SIG-M5 treated with dmso at 0.1 percent for 504 hours (cell line): ENCODE data around the gene OOSP4B.
"Not testable (repeated sequence)": the region's sequence is repeated elsewhere in the genome, so short reads cannot be mapped to it uniquely, and the experiment has no call there.

ENCODE experiments used
- DNase-seq: peaks from one replicate; lab custom pipeline; 2025; ENCODE audit not compliant: unreplicated experiment; lab: John Stamatoyannopoulos, UW

Gene OOSP4B

DNA sequence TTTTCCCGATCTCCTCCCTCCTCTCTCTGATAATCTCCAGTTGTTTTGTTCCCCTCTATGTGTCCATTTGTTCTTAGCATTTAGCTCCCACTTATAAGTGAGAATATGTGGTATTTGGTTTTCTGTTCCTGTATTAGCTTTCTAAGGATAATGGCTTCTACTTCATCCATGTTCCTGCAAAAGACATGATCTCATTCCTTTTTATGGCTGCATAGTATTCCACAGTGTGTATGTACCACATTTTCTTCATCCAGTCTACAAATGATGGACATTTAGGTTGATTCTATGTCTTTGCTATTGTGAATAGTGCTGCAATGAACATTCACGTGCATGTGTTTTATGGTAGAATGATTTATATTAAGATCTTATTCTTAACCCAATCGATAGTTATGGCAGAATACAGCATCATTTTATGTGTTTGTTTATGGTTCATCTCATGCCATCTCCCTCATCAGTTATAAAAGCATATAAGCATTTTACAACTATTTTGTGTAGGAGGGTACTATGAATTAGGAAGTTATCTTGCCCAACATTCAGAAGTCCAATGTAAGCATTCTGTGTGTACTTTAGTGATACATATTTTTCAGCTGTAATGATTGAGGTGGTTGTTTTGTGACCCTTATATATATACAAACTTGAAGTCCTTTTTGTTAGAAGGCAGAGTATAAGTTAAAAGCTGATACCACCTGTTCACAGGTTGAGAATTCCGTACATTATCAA is 42.7 kb downstream of the OOSP4B start:
- no peak for DNase-seq

DNA sequence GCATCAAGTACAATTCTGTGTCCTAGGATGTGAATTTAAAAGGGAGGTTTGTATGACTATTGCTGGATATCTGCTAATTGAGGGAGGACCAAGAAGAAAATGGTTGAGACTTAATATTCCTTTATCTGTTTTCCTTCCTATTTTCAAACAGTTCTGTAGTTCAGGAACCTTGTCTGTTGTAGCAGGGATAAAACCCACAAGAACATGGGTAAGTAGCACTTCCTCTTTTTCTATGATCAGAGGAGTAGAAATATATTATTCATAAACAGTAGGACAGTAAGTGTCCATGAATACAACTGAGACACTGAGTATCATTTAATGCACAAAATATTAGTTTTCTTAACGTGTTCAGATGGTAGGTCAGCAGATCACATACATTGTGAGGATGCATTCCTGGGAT is 47.1 kb downstream of the OOSP4B start:
- DNase-seq: peak; percentile 72

DNA sequence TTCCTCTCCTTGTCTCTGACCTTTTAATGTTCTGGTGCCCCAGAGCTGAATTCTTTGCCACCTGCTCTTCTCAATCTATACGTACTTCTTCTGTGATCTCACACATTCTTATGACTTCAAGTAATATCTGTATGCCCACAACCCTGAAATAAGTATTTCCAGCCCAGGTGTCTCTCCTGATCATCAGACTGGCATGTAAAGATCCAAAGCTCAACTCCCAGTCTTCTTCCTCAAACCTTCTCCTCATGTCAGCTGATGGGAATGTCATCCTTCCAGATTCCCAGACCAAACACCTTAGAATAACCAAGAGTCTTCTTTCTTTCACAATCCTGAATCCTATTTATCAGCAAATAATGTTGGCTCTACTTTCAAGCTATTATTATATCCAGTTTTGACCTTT is 48.8 kb downstream of the OOSP4B start:
- DNase-seq: no peak

DNA sequence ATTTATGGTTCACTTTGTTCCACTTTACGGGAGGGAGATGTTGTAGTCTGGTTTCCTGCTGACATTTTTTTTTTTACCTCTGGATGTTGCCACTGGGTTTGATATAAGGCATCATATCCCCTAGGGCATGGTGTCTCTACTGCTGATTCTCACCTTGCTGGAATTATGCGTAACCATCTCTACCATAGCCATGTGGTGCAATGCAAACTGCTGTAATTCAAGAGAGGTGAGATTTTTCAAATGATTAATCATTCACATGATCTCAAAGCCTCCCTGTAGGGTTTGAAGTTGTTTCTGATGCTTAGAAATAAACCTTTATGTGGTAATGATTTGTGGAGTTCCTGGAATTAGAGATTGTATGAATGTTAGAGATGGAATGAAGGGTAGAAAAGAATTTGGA is 52.5 kb downstream of the OOSP4B start:
- DNase-seq: no peak

DNA sequence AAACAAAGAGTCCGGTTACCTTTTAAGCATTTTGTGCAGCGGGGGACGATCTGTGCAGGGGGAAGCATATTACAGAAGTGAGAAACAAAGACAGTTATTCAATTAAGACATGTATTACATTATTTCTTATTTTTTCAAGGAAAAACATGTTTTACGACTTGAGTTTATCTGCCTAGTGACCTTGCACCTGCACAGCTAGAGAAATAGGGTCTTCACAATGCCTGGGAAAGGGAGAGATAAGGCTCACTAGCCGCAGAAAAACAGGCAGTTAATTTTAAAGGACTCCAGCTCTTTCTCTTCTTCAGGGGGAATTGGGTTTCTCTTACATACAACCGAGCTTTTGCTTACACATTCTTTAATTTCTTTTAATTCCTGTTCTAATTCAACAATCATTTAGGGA is 54.7 kb downstream of the OOSP4B start:
- not testable (repeated sequence) for DNase-seq

DNA sequence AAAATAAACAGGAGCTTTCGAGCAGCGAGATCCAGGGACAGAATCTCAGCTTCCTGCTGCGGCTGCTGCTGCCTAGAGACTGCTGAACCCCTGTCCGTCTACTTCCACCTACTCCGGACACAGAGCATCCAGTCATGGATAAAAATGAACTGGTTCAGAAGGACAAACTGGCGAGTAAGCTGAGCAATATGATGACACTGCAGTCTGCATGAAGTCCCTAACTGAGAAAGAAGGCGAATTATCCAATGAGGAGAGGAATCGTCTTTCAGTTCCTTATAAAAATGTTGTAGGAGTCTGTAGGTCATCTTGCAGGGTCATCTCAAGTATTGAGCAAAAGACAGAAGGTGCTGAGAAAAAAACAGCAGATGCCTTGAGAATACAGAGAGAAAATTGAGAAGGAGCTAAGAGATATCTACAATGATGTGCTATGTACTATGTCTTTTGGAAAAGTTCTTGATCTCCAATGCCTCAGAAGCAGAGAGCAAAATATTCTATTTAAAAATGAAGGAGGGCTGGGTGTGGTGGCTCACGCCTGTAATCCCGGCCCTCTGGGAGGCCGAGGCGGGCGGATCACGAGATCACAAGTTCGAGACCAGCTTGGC is 60.3 kb downstream of the OOSP4B start:
- no peak for DNase-seq

DNA sequence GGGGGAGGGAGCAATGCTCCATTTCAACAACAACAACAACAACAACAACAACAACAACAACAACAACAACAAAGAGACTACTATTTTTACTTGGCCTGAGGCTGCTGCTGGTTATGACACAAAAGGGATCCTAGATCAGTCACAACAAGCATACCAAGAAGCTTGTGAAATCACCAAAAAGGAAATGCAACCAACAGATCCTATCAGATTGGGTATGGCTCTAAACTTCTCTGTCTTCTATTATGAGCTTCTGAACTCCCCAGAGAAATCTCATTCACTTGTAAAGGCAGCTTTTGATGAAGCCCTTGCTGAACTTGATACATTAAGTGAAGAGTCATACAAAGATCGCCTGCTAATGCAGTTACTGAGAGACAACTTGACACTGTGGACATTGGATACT is 61.0 kb downstream of the OOSP4B start:
- DNase-seq: peak; percentile 60

DNA sequence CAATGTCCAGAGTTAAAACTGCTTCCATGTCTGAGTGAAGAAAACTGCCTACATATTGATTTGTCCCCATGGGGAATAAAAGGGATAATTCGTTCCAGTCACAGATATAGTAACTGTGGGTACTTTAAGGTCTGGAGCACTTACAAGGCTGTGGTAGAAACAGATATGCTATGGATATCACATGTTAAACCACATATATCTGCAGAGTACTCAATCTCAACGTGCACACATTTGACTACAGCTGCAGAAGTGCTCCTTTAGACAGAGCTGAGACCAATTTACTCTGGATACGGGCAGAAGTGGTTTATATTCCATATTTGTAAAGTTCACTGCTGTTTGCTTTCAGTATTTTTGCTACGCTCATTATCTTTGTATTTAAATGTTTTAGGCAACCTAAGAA is 61.8 kb downstream of the OOSP4B start:
- no peak for DNase-seq

DNA sequence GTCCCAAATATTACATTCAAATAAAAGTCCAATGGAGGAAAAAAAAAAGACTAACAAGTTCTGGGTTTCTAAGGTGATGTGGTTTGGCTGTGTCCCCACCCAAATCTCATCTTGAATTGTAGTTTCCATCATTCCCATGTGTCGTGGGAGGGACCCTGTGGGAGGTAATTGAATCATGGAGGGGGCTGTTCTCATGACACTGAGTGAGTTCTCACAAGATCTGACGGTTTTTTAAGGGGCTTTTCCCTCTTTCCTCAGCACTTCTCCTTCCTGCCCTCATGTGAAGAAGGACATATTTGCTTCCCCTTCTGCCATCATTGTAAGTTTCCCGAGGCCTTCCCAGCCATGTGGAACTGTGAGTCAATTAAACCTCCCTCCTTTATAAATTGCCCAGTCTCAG is 63.6 kb downstream of the OOSP4B start:
- DNase-seq: no peak
